Activated CD8-positive, alpha-beta memory T cell treated with anti-CD3 and anti-CD28 coated beads for 4 hours (primary cell): Measurements from ENCODE around the gene GCNT2.
"Not testable (repeated sequence)": the region's sequence is repeated elsewhere in the genome, so short reads cannot be mapped to it uniquely, and the experiment has no call there.

ENCODE experiments used
- DNase-seq, 2 donors: peaks; one replicate each; pipeline ENCODE4 v3.0.0-alpha.2; 2020; ENCODE audit warnings: low read depth in 2 of 2

GCNT2 gene

GRCh38 chr6:10547809-10548208 lies 26.7 kb downstream of the GCNT2 start:
- no peak for DNase-seq

GRCh38 chr6:10550764-10551163 lies 29.6 kb downstream of the GCNT2 start:
- DNase-seq: no peak

- DNase-seq: no peak
Observed at GRCh38 chr6:10552270-10552810, 31.2 kb downstream of the GCNT2 start.

GRCh38 chr6:10553871-10554270 lies 32.7 kb downstream of the GCNT2 start:
- no peak for DNase-seq

GRCh38 chr6:10554826-10555225 lies 33.7 kb downstream of the GCNT2 start:
- no peak for DNase-seq

- no peak for DNase-seq
Observed at GRCh38 chr6:10555625-10556309, 34.6 kb downstream of the GCNT2 start.

- no peak for DNase-seq
Observed at GRCh38 chr6:10556589-10556988, 35.4 kb downstream of the GCNT2 start.

GRCh38 chr6:10556992-10557391 lies 35.8 kb downstream of the GCNT2 start:
- no peak for DNase-seq

GRCh38 chr6:10557913-10558312 lies 36.8 kb downstream of the GCNT2 start:
- no peak for DNase-seq

- no peak for DNase-seq
Observed at GRCh38 chr6:10558565-10558964, 37.4 kb downstream of the GCNT2 start.

- DNase-seq: no peak
Observed at GRCh38 chr6:10559522-10560152, 38.5 kb downstream of the GCNT2 start.

- no peak for DNase-seq
Observed at GRCh38 chr6:10561611-10562199, 40.6 kb downstream of the GCNT2 start.

GRCh38 chr6:10564975-10565673 lies 44.0 kb downstream of the GCNT2 start:
- no peak for DNase-seq

GRCh38 chr6:10565913-10566312 lies 44.8 kb downstream of the GCNT2 start:
- no peak for DNase-seq

- DNase-seq: no peak
Observed at GRCh38 chr6:10567256-10568026, 46.3 kb downstream of the GCNT2 start.

GRCh38 chr6:10569392-10570127 lies 48.4 kb downstream of the GCNT2 start:
- no peak for DNase-seq

- not testable (repeated sequence) for DNase-seq
Observed at GRCh38 chr6:10575519-10575918, 54.4 kb downstream of the GCNT2 start.

- no peak for DNase-seq
Observed at GRCh38 chr6:10576226-10576625, 55.1 kb downstream of the GCNT2 start.

GRCh38 chr6:10577112-10577511 lies 56.0 kb downstream of the GCNT2 start:
- DNase-seq: no peak

- DNase-seq: no peak
Observed at GRCh38 chr6:10578723-10579122, 57.6 kb downstream of the GCNT2 start.

- no peak for DNase-seq
Observed at GRCh38 chr6:10579803-10580202, 58.7 kb downstream of the GCNT2 start.
